Colon (tissue), 2 donors: ENCODE results near the gene KRT80.

ENCODE experiments used
- FAIRE-seq: peaks from 2 replicates; lab custom pipeline; 2012; peaks lifted over from hg19 to GRCh38; lab: Jason Lieb, UNC
- donor health status: control.
- donor health status: control.

The KRT80 gene

DNA sequence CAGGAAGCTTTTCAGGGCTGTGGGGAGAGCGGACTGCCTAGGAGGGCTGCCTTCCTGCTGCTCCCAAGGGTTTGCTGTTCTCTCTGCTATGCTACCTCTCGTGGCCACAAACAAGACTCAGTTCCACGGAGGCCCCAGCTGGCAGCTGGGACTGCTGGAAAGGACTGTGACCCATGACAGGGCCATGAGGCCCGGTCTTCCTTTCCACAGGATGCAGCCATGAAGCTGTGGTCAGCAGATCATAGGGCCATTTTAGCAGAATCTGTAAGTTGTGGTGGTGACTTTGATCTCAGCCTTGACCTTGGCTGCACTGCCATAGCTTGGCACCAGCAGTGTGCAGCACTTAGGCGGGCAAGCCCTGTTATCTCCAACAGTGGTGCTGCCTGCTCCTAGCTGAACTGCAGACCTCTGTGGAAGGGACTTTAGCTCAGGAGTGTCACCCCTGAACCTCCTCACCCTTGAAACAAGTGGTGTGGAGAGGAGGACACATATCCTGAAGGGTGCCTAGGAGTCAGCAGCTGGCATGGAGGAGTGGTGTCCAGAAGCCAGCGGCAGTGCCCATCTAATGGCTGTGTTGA, 12.3 kb downstream of the KRT80 start:
- FAIRE-seq: no peak

DNA sequence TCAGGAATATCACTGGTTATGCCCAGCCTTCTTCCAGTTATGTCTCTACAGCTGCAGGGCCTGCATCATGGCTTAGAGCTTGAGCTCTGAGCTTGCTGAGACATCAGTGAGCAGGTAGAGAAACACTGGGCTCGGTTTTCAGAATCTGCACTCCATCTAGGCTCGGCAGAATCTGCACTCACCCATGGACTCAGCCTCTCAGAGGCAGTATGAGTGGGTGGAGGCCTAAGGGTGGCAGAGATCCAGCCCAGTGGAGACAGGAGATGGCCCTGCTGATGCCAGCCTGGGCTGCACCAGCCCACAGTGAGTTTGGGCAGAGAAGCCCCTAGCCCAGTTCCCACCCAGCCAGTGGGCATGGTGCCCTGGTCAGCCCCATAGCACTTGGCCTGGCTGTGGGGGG, 12.8 kb downstream of the KRT80 start:
- FAIRE-seq: no peak

DNA sequence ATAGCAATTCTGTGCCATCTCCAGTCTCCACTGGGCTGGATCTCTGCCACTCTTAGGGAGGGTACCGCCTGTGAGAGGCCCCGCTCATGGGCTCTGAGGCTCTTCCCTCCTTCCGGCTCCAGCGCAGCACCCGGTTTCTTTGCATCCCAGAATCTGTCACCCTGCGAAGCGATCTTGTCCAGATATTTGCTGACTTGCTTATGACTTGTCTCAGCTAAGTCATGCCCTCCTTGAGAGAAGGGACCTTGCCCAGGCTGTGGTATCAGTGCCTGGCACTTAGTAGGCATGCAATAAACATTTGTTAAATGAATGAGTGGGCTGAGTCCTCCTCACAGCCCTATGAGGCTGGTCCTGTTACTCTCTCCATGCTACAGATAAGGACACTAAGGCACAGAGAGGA, 13.4 kb downstream of the KRT80 start:
- no peak for FAIRE-seq

DNA sequence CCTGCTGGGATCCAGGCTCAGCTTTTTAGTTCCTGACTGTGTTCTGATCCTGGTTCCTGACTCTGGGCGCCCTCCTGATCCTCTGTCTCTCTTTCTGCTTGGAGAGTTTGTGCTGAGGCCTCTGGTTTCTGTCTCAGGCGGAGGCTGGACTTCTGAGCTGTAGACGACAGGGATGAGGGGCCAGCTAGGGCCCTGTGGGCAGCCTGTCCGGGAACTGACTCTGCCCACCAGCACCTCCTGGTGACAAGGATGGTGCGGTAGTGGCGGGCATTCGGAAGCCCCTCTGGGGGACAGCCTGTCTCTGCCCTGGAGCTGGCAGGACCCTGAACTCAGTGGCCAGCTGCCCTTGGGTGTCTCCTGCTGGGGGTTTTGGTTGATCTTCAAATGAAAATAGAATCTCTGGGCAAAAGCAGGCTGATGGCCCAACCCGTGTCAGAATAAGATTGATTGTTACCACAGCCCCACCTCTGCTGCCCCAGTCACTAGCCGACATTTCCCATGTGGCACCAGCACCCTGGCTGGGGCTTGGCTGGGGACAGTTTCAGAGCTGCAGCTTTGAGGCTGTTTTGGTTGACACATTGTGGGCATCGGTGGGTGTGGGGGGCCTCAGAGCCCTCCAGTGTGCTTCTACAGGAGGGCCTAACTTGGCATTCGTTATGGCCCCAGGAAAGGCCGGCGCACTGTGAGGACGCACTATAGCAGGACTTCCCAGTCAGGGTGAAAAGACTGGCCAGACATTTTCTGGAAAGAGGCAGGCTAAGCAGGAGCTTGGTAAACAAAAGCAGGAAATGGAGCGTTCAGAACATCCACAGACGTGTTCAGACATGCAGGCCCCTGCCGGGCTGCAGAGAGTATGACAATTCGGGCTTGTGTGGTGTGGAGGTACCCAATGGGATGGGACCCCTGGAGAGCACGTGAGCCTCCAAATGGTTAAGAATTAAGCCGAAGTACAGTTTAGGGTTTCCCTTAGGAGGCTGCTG, 16.2 kb downstream of the KRT80 start:
- FAIRE-seq: no peak

DNA sequence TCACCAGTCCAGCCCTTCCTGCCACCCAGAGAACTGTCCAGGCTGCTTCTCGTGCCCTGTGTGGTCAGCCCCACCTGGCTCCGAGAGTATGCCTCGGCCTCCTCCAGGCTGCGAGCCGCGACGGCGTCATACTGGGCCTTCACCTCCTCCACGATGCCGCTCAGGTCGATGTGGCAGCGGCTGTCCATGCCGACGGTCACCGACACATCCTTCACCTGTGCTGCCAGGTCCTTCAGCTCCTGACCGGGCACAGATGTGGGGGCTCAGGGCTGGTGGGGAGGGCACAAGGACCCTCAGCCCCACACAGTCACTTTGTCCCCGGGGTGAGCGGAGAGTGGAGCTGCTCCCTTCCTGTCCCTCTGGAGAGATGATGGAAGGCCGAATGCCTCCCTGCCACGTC, 18.3 kb downstream of the KRT80 start:
- no peak for FAIRE-seq

DNA sequence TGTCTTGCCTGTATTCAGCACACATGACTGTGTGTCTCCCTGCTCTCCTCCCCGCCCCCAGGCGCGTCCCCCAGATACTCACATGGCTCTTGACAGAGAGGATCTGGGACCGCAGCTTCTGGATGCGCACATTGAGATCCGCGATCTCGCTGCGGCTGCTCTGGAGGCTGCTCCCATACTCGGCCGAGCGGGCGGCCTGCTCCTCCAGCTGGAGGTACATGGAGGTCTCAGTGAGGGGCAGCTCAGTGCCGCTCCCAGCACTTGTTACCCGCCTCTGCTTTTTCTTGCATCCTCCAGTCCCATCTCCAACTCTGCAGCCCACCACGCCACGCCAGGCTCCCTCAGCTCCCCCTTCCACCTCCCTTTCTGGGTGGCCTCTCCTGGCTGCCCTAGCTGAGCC, 18.9 kb downstream of the KRT80 start:
- no peak for FAIRE-seq

DNA sequence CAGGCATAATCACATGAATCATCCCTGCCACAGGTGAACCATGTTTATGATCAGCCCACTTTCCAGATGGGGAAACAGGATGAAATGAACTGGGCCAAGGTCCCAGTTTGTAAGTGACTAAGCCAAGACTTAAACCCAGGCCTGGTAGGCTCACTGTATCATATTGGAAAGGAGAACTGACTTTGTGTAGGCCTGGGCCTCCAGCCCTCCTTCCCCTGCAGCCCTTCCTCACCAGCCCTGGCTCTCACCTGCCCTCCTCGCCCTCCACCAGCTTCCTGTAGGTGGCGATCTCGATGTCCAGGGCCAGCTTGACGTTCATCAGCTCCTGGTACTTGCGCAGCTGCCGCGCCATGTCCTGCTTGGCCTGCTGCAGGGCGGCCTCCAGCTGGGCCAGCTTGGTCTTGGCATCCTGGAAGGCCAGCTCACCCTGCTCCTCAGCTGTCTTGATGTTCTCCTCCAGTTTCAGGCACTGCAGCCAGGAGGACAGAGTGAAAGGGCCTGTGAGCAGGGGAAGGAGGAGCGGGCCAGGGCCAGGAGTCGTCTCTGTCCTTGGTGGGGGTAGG, 19.8 kb downstream of the KRT80 start:
- no peak for FAIRE-seq

DNA sequence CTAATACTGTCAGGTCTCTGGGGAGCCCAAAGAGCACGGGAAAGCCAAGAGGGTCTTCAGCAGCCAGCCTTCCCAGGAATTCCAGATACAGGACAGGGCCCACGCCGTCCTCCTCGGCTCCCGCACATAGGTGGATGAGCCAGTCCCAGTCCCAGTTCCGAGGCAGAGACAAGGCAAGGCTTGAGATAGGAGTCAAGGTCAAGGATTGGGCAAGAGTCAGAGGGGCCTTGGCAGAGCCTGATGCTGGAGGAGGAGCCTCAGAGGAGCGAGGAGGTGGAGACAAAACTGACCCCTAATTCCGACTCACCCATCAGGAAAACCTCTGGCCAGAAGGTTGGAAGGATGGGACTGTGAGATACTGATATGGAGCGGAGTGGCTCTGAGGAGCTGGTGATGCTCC, 21.0 kb downstream of the KRT80 start:
- FAIRE-seq: no peak

DNA sequence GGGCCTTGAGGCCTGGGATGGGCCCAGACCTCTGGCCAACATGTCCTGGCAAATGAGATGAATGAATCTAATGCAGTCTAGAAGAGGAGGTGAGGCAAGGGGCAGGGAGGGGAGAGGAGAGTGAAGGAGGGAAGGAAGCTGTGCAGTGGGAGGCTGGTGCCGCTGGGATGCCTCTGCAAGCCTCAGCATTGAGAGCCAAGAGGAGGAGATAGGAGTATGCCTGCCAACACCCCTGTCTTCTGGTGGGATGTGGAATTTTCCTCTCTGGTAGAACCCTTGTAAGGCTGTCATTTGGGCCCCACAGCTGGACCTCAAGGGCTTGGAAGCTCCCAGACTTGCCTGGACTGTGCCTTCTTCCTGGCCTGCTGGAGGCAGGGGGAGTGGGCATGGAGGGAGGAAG, 21.9 kb downstream of the KRT80 start:
- no peak for FAIRE-seq

DNA sequence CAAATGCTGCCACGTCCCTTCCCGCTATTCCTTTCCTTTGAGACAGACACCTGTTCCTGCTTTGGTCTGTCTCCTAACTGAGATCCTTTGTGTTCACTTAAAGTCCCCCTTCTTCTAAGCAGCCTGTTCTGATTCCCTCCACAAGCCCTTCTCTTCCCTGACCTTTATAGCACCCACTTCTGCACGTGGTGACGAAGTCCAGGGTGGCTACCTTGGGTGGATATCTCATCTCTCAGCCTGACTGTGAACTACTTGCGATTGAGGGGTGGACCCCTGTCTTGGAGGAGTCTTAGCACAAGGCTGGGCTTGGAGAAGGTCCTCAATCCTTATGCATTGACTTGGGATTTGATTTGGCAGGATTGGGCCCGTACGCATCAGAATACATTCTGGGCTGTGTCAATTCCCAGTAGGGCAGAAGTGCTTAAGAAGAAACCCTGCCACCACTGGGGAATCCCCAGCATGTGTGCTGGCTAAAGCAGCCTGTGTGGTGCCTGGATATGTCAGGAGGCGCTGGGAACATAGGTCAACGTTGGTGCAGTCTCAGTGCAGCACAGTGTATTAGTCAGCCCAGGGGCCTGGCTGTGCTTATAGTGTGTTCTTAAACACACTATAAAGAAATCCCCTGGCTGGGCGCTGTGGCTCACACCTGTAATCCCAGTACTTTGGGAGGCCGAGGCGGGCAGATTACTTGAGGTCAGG, 23.6 kb downstream of the KRT80 start:
- FAIRE-seq: no peak

DNA sequence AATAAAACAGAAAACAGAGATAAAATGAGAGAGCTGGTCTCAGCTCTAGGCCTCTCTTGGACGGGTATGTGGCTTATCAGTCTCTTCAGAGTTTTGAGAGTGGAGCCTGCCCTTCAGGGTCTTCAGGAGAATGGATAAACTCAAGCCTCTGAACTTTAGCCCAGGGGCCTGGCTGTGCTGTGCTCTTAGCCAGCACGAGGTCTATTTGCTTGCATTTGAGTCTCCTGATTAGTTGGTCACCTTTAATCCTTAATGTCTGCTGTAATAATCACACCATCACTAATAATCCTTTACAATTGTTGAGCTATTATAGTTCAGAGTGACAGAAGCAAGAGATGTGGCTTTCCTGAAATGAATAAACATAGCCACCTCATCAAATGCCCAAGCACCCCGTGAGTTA, 24.3 kb downstream of the KRT80 start:
- FAIRE-seq: no peak

DNA sequence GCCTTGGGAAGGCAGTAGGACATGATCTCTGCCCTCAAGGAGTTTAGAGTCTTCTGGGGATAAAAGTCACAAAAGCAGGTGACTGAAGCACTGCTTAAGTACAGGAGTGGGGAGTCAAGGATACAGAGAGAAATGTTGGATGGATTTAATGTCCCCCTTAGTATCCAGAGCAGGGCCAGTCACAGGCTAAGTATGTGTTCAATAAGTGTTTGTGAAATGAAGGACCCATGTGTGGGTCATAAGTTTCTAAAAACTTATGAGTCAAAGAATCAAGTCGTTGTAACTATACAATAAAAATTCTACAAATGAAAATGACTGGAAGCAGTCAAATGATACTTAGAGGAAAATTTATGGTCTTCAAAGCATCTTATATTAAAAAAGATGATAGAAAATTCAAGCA, 25.1 kb downstream of the KRT80 start:
- no peak for FAIRE-seq

DNA sequence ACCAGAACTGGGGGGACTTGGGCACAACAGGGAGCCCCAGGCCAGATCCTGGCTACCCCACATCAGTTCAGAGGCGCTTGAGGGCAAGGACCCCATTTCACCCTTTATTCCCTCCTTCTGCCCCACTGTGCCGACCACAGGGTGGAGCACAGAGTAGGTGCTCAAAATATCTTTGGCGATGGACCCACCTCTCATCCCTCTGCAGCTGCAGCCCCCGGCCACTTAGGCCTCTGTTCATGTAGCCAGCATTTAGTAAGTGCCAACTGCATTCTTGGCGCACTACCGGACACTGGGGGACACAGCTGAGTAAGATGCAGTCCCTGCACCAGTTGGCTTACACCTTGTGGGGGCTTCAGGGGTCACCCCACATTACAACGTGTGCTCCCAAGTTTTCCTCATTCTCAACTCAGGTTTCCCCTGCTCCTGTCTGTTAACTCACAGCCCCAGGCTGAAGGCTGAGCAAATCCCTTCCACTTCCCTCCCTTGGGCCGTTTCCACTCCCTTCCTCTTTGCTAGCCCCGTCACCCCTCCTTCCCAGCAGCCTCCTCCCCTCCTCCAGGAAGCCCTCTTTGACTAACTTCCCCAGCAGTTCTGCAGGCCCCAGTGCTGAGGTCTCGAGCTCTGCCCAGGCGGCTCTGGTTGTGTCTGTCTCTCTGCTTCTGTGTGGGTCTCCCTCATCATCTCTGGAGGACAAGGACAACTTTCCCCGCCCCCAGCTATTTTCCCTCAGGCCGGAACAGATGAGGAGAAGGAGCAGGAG, 26.5 kb downstream of the KRT80 start:
- FAIRE-seq: no peak

DNA sequence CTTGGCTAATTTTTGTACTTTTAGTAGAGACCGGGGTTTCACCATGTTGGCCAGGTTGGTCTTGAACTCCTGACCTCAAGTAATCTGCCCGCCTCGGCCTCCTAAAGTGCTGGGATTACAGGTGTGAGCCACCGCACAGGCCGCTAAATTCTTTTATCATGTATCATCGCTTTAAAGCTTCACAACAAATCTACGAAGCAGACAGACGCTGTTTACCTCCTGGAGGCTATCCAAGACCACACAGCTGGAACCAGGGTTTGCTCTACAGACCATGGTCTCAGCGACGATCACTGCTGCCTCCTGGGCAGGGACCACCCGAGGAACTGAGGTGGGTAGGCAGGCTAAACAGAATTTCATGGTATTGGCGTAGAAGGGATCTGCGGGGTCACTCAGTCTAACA, 27.2 kb downstream of the KRT80 start:
- no peak for FAIRE-seq

DNA sequence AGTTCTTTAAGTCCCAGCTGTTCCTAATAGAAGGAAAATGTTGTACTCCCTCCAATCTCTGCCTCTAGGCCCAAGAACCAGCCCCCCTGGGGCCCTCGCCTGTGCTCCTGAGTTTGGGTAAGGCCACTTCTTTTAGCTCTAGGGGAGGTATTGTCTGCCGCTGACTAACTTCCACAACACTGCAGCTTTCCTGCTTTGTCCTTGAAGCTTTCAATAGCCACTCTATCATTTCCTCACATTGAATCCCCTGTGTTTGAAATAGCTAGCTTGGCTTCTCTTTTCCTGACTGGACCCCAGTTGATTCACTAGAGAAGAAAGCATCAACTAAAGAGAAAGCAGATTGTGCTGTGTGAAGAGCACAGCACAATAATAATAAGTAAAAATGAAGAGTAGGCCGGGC, 28.8 kb downstream of the KRT80 start:
- FAIRE-seq: no peak

DNA sequence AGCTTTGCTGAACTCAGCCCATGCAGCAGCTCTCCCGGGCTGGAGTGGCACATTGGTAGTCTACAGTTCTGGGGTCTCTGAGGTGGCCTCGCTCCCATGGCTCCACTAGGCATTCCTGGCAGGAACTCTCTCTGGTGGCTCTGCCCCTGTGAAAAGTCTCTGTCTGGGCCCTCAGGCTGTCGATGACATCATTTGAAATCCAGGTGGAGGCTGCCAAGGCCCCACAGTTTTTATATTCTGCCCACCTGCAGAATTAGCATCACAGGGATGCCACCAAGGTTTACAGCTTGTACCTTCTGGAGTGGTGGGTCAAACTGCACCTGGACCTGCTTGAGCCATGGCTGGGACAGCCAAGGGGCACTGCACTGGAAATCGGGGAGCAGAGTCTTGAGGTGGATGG, 31.6 kb downstream of the KRT80 start:
- FAIRE-seq: no peak

DNA sequence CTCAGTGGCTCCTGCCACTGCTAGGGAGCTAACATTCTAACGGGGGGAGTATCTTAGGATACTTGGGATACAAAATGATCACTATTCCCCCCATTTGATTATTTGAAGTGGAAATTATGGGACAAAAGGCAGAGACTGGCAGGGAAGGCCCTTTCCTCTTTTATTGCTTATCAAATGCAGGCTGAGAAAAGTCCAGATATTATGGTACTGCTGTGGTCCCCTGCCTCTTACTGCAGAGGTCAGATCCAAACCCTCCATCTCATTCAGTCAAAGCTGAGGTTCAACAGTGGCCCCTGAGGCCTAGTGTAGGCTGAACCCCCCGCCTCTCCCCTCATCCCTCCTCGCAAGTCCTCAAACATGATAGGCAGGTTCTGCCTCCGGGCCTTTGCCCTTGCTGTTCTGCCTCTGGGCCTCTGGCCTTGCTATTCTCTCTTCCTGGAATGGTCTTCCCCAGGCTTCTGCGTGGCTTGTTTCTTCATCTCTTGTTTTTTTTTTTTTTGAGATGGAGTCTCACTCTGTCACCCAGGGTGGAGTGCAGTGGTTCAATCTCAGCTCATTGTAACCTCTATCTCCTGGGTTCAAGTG, 34.2 kb downstream of the KRT80 start:
- no peak for FAIRE-seq

DNA sequence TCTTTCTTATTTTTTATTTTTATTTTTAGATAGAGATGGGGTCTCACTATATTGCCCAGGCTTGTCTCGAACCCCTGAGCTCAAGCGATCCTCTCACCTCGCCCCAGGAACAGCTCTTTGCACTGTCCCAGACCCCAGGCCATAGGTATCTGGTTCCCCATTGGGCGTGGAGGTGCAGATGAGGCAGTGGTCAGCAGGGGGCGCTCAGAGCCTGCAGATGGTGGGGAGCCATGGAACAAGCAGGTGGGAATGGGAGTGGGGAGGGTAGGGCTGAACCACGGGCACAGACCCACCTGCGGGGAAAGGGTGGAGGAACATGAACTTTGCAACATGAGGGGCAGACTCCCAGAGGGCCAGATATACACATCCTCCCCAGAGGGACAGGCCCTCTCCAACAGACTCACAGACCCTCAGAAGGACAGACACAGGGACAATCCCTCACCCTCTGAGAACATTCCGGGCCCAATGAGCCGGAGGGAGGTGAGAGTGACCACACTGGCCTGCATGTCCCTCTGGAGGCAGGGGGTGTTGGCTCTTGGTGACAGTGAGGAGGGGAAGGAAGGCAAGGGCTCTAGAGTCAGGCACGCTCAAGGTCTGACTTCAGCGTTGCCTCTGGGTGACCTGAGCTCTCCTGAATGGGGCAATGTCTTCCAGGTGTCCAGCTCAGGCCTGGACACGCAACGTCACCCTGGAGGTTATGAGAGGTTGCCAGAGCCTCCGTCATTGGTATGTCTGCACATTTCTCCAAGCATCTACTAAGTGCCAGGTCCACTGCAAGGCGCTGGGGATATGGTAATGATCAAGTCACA, 34.9 kb downstream of the KRT80 start:
- FAIRE-seq: no peak

DNA sequence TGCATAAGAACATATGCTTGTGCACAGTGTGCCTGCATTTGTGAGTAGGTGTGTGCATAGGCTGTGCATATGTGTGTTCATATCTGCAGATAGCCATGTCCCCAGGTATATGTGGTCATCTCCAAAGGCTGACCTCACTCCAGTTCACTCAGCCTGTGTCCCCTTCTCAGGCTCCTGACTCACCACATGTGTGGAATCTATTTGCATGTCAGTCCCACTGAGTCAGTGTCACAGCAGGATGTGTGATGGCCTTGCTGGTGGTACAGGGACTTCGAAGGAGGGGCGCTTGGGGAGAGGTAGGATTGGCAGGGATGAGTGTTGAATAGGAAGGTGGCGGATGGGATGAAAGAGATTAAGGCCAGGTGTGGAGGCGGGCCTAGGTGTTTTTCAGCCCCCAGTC, 35.5 kb downstream of the KRT80 start:
- no peak for FAIRE-seq

DNA sequence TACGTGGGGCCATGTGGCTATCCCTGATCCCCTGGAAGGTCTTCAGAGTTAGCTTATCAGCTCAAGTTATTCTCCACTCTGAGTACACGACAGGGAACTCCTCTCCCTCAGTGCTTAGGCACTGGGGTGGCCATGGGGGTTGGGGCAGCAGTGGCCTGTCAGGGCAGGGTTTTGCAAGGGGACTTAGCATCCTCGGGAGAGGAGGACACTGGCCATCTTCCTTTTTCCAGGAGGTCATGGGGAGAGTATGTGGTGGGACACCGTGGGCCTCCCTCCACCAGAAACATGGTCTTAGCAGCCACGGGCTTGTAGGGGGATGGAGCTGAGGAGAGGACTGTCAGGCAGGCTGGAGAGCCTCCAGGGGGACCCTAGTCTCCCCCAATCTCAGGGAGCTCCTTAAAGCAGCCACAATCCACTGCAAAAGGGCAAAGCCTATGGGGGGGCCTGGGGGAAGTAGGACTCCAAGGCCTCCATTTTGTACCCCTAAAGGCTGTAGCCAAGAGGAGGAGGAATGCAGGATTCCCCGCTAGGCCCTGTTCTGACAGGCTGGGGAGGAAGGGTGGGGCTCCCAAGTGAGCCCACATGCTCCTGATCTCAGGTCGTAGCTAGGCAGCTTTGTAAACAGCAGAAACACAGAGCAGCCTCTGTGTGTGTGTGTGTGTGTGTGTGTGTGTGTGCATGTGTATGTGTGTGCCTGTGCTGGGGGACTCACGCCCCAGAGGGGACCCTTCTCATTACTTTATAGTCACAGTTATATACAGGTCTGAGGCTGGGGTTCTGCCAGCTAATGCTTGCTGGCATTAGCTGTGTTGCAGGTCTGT, 36.6 kb downstream of the KRT80 start:
- FAIRE-seq: no peak
